H1 (cell line): Measurements from ENCODE around the gene SLC7A6OS. TPM values are rescaled to one million over a fixed set of nuclear protein-coding genes. Genes with fewer than 3 reads are reported as not detected.

Experiments used
- CTCF ChIA-PET: fragments of 300-600 bp; sonication (Branson Sonifier 250); formaldehyde crosslinking; loops from one replicate; lab custom pipeline; 2021; ENCODE audit not compliant: partially characterized antibody; lab: Charles Lee
- POLR2A ChIA-PET: fragments of 300-600 bp; sonication (Branson Sonifier 250); formaldehyde crosslinking; loops from one replicate; lab custom pipeline; 2021; ENCODE audit warnings: inconsistent platforms; ENCODE audit not compliant: partially characterized antibody; lab: Charles Lee
- DNase-seq, 2 experiments: peaks; one replicate each; pipeline versions ENCODE4 v3.0.0 to v3.0.0-alpha.2; 2010 to 2022; ENCODE audit warnings: low spot score in 2 of 2, low read depth in 1 of 2, mixed read lengths in 1 of 2
- FAIRE-seq: peaks from 2 replicates; lab custom pipeline; 2011; peaks lifted over from hg19 to GRCh38; lab: Jason Lieb, UNC
- H2AFZ ChIP-seq: 2 replicates; pipeline ENCODE4 v1.8.1; 2012; ENCODE audit warnings: low read length, inconsistent platforms
- H2AK5ac ChIP-seq: 2 replicates; pipeline ENCODE4 v1.6.1; 2013; ENCODE audit warnings: low read depth, low read length
- H2BK120ac ChIP-seq: replicated peaks from 2 replicates; pipeline ENCODE3; 2013; ENCODE audit warnings: low read depth, low read length, inconsistent platforms
- H2BK12ac ChIP-seq: 2 replicates; pipeline ENCODE4 v1.6.1; 2013; ENCODE audit warnings: low read depth, low read length
- H2BK15ac ChIP-seq: 2 replicates; pipeline ENCODE4 v1.6.1; 2013; ENCODE audit warnings: low read length
- H2BK20ac ChIP-seq: 2 replicates; pipeline ENCODE4 v1.6.1; 2013; ENCODE audit warnings: low read length
- H2BK5ac ChIP-seq: 2 replicates; pipeline ENCODE4 v1.6.1; 2013; ENCODE audit warnings: low read depth, low read length
- H3K14ac ChIP-seq: 2 replicates; pipeline ENCODE4 v1.6.1; 2013; ENCODE audit warnings: inconsistent platforms; ENCODE audit not compliant: insufficient read length
- H3K18ac ChIP-seq: 2 replicates; pipeline ENCODE4 v1.6.1; 2013; ENCODE audit warnings: low read length; ENCODE audit errors: extremely low read depth
- H3K23ac ChIP-seq: 2 replicates; pipeline ENCODE4 v1.6.1; 2013; ENCODE audit warnings: inconsistent platforms; ENCODE audit not compliant: insufficient read length
- H3K23me2 ChIP-seq: 2 replicates; pipeline ENCODE4 v1.6.1; 2013; ENCODE audit warnings: low read depth, low read length
- H3K27ac ChIP-seq: 2 replicates; pipeline ENCODE4 v1.6.1; 2011; ENCODE audit warnings: low read depth, low read length, inconsistent platforms
- H3K27me3 ChIP-seq, 4 experiments: replicated peaks in 1 of 4; 1 replicate in 1 of 4; 2 replicates in 3 of 4; pipeline versions ENCODE4 v1.6.1 to v1.8.1; 2011 to 2013; ENCODE audit warnings: low read length in 3 of 4, mild to moderate bottlenecking in 3 of 4, inconsistent platforms in 2 of 4, mixed read lengths in 2 of 4, moderate library complexity in 1 of 4; ENCODE audit not compliant: control insufficient read depth in 3 of 4, insufficient read depth in 3 of 4; ENCODE audit errors: extremely low read depth in 1 of 4
- H3K36me3 ChIP-seq, 4 experiments: 2 replicates each; pipeline versions ENCODE4 v1.6.1 to v1.8.1; 2011 to 2013; ENCODE audit warnings: mild to moderate bottlenecking in 4 of 4, low read length in 3 of 4, moderate library complexity in 2 of 4, control low read depth in 1 of 4, inconsistent platforms in 1 of 4; ENCODE audit not compliant: insufficient read depth in 4 of 4, control insufficient read depth in 2 of 4
- H3K4ac ChIP-seq: replicated peaks from 2 replicates; pipeline ENCODE3; 2013; ENCODE audit warnings: low read length, low read depth, mixed read lengths, inconsistent platforms; ENCODE audit not compliant: insufficient read length
- H3K4me1 ChIP-seq, 4 experiments: replicated peaks in 1 of 4; 1 replicate in 1 of 4; 2 replicates in 3 of 4; pipeline versions ENCODE4 v1.6.1 to v1.8.1; 2011 to 2013; ENCODE audit warnings: low read length in 3 of 4, inconsistent platforms in 2 of 4, mixed read lengths in 1 of 4; ENCODE audit not compliant: insufficient read depth in 4 of 4, control insufficient read depth in 3 of 4
- H3K4me2 ChIP-seq, 2 experiments: 2 replicates each; pipeline versions ENCODE4 v1.6.1 to v1.8.1; 2011 to 2013; ENCODE audit warnings: low read depth in 2 of 2, low read length in 2 of 2, control low read depth in 1 of 2, inconsistent platforms in 1 of 2, mild to moderate bottlenecking in 1 of 2; ENCODE audit not compliant: insufficient read depth in 1 of 2
- H3K4me3 ChIP-seq, 4 experiments: fragments of 200-600, 300-600 bp in 1 of 4; sonication (generic), shearing (Covaris generic), sonication (Bioruptor Twin) in 1 of 4; 2 replicates each; pipeline versions ENCODE4 v1.5.1 to v1.8.1; 2011 to 2016; ENCODE audit warnings: low read length in 4 of 4, low read depth in 3 of 4, control low read depth in 2 of 4, inconsistent platforms in 2 of 4, mild to moderate bottlenecking in 2 of 4, mixed read lengths in 1 of 4, moderate library complexity in 1 of 4; ENCODE audit not compliant: insufficient read depth in 2 of 4; ENCODE audit errors: extremely low read depth in 1 of 4
- H3K56ac ChIP-seq: replicated peaks from 2 replicates; pipeline ENCODE3; 2013; ENCODE audit warnings: low read depth, mild to moderate bottlenecking, mixed read lengths, low read length, inconsistent platforms; ENCODE audit not compliant: insufficient read length
- H3K79me1 ChIP-seq: 2 replicates; pipeline ENCODE4 v1.6.1; 2013; ENCODE audit warnings: low read depth, low read length, control low read depth
- H3K79me2 ChIP-seq, 2 experiments: 2 replicates each; pipeline versions ENCODE4 v1.6.1 to v1.8.1; 2012 to 2013; ENCODE audit warnings: low read length in 2 of 2, mild to moderate bottlenecking in 2 of 2, inconsistent platforms in 1 of 2; ENCODE audit not compliant: insufficient read depth in 2 of 2, control insufficient read depth in 1 of 2
- H3K9ac ChIP-seq, 4 experiments: replicated peaks in 1 of 4; 1 replicate in 1 of 4; 2 replicates in 3 of 4; pipeline versions ENCODE4 v1.6.1 to v1.8.1; 2011 to 2013; ENCODE audit warnings: low read depth in 3 of 4, low read length in 3 of 4, control low read depth in 2 of 4, mild to moderate bottlenecking in 2 of 4, moderate library complexity in 2 of 4, inconsistent platforms in 1 of 4; ENCODE audit errors: extremely low read depth in 1 of 4
- H3K9me3 ChIP-seq, 2 experiments: 2 replicates each; pipeline versions ENCODE4 v1.6.1 to v1.8.1; 2012 to 2013; ENCODE audit warnings: mild to moderate bottlenecking in 2 of 2, moderate library complexity in 2 of 2, control low read depth in 1 of 2, inconsistent platforms in 1 of 2, low read depth in 1 of 2, low read length in 1 of 2, mixed read lengths in 1 of 2; ENCODE audit not compliant: insufficient read depth in 2 of 2
- H4K20me1 ChIP-seq, 2 experiments: replicated peaks in 1 of 2; 2 replicates each; pipeline versions ENCODE3 to v1.8.1; 2011 to 2013; ENCODE audit warnings: inconsistent platforms in 2 of 2, low read length in 2 of 2, mild to moderate bottlenecking in 1 of 2; ENCODE audit not compliant: insufficient read depth in 2 of 2, control insufficient read depth in 1 of 2
- H4K5ac ChIP-seq: 2 replicates; pipeline ENCODE4 v1.6.1; 2013; ENCODE audit warnings: low read length, low read depth, mixed read lengths, inconsistent platforms; ENCODE audit not compliant: insufficient read length
- H4K8ac ChIP-seq: 2 replicates; pipeline ENCODE4 v1.8.0; 2013; ENCODE audit warnings: mild to moderate bottlenecking, moderate library complexity, low read length, inconsistent platforms; ENCODE audit not compliant: insufficient read depth; ENCODE audit errors: extremely low read depth
- H4K91ac ChIP-seq: replicated peaks from 2 replicates; pipeline ENCODE3; 2013; ENCODE audit warnings: low read length, mixed read lengths, inconsistent platforms; ENCODE audit not compliant: insufficient read length
- BACH1 ChIP-seq: IDR thresholded peaks from 2 replicates; pipeline ENCODE4 v1.6.1; 2012; ENCODE audit warnings: low read length, improper control_type of control experiment
- NANOG ChIP-seq: IDR thresholded peaks from 2 replicates; pipeline ENCODE4 v1.6.1; 2011; ENCODE audit warnings: low read length, low read depth, mild to moderate bottlenecking, inconsistent platforms; ENCODE audit not compliant: insufficient read depth, poor library complexity, severe bottlenecking
- RXRA ChIP-seq: IDR thresholded peaks from 2 replicates; pipeline ENCODE4 v1.6.1; 2011; ENCODE audit warnings: low read depth, mild to moderate bottlenecking, low read length, moderate library complexity; ENCODE audit not compliant: insufficient read depth
- SIX5 ChIP-seq: IDR thresholded peaks from 2 replicates; pipeline ENCODE4 v1.6.1; 2011; ENCODE audit warnings: mild to moderate bottlenecking, low read depth, low read length
- TCF12 ChIP-seq: IDR thresholded peaks from 2 replicates; pipeline ENCODE4 v1.6.1; 2011; ENCODE audit warnings: low read depth, mild to moderate bottlenecking, low read length
- WGBS, 2 experiments: shearing (Covaris generic) in 1 of 2; methylation state at CpG; one replicate each; pipeline versions ENCODE4 v1.1.6 to v1.1.7; 2013 to 2015; ENCODE audit warnings: low lambda C conversion rate in 2 of 2, mixed read lengths in 2 of 2, inconsistent platforms in 1 of 2, low coverage in 1 of 2, missing lambda C conversion rate in 1 of 2; ENCODE audit not compliant: insufficient replicate concordance in 2 of 2, insufficient coverage in 1 of 2, insufficient read length in 1 of 2; ENCODE audit errors: extremely low coverage in 1 of 2, missing lambda C conversion rate in 1 of 2; 5-methylcytosine and 5-hydroxymethylcytosine counted together
- polyA plus RNA-seq, 7 experiments: library from polyadenylated mRNA; depleted of rRNA in 3 of 7; stranded (reverse) in 5 of 7; unstranded in 2 of 7; fragments of >200 nt in 5 of 7; fragments of 200-250 nt in 2 of 7; gene quantifications; 1 replicate in 5 of 7; 2 replicates in 1 of 7; 4 replicates in 1 of 7; pipeline versions ENCODE4 v1.2.1 to v1.2.3, GENCODE V29; 2011 to 2013; ENCODE audit warnings: missing spikeins in 2 of 7, mixed read lengths in 2 of 7
- total RNA-seq: library from RNA; stranded (reverse); fragmentation: NEBNext Ultra II Directional; extraction: Animal tissue kit (Norgen Biotek cat#: 25700); gene quantifications from 2 replicates; pipeline ENCODE4 v1.2.1, GENCODE V29; 2021

Gene SLC7A6OS
- total and polyA plus RNA-seq, 2 of the 8 experiments (the other 6 are each of a cell fraction or from before 2014, with no cell fraction given): 7.3 to 21.3 TPM

GRCh38 chr16:68253721-68254120 lies 57.0 kb downstream of the SLC7A6OS start:
- Histone ChIP-seq H3K23ac (no peak overlapping the region), H3K23me2 (no peaks in the 10 kb centered on the region), H2BK20ac (no peak overlapping the region), H3K27ac (no peak overlapping the region), H3K27me3 (no peaks in the 10 kb centered on the region), H2BK5ac (no peak overlapping the region), H3K79me1 (no peaks in the 10 kb centered on the region; the same call in 1 of the 2 replicates), H3K4me2 (no peak overlapping the region), H3K36me3 (no peaks in the 10 kb centered on the region), H3K9me3 (no peaks in the 10 kb centered on the region), H3K56ac (no peak overlapping the region), H2BK15ac (no peak overlapping the region), H3K4me3 (no peak overlapping the region), H4K91ac (no peak overlapping the region), H2BK120ac (no peak overlapping the region), H3K14ac (no peak overlapping the region), H4K20me1 (no peaks in the 10 kb centered on the region), H3K79me2 (no peaks in the 10 kb centered on the region), H3K4me1 (no peaks in the 10 kb centered on the region; a peak in 1 of 7 replicates), H4K8ac (no peak overlapping the region), H2AK5ac (no peak overlapping the region), H2AFZ (no peak overlapping the region), H3K9ac (no peak overlapping the region), H3K4ac (no peak overlapping the region), H4K5ac (no peak overlapping the region), H2BK12ac (no peak overlapping the region), H3K18ac (no peak overlapping the region)
- FAIRE-seq (no peak), DNase-seq (no peak)
- 91% methylated on average over 4 of the region's 4 CpGs; no CpG with 5 or more reads in 1 of the 2 experiments for WGBS, 2 experiments
- CTCF ChIA-PET: interaction anchor here (0.9 to 6.2 kb wide), 6 partner anchors 7 to 74 kb away, joined by 3 to 108 read pairs (median 4); partner anchors contain the start of gene SLC7A6
- TF ChIP-seq SIX5 (no peak), TCF12 (no peak), NANOG (no peak), BACH1 (no peak), RXRA (no peak)
- POLR2A ChIA-PET: interaction anchor here (1.2 kb wide), 1 partner anchor 9 kb away, joined by 3 read pairs; the partner anchor contains the start of gene PLA2G15
